OCI-LY1 (cell line): ENCODE data around the gene FAM151A.

Experiments
- CTCF ChIP-seq: fragments of 200-600 bp; sonication (generic), shearing (Covaris generic); IDR thresholded peaks from 2 replicates; pipeline ENCODE4 v1.5.1; 2017; ENCODE audit warnings: mild to moderate bottlenecking, antibody characterized with exemption, low read length, moderate library complexity, mixed read lengths
- EZH2 ChIP-seq: fragments of 200-600 bp; sonication (generic), shearing (Covaris generic); IDR thresholded peaks from 2 replicates; pipeline ENCODE4 v1.8.0; 2017; ENCODE audit warnings: borderline replicate concordance, mixed run types, mild to moderate bottlenecking, antibody characterized with exemption, low read length, moderate library complexity, mixed read lengths

DNA sequence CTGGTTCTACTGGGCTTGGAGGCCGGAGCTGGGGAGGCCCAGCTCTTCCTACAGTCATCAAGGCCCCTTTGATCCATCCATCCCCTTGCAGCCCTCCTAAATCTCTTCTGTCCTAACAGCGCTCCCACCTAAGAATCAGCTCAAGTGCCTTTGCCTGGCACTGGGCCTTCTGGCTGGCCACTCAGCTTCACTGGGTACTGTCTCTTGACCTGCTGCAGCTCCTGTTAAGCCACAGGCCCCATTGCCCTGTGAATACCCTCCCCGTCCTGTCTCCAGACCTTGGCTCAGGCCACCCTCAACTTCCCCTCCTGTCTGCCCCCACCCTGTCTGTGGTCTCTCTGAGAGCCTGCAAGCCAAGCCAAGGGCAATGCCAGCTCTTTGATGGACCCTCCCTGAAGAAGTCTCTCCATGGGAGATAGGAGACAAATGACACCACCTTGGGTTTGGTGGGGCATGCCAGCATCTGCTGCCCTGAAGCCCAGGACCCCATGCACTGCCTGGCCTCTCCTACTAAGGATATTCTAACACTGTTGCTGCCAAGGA, 27.3 kb downstream of the FAM151A start:
- TF ChIP-seq CTCF (no peak), EZH2 (no peak)
